Activated CD4-positive, alpha-beta T cell treated with anti-CD3 and anti-CD28 coated beads, Interleukin-2, amount 50 U/mL, for 4 hours (primary cell): ENCODE results near the gene SHH.

ENCODE experiments used
- DNase-seq, 2 experiments: peaks; one replicate each; pipeline ENCODE4 v3.0.0-alpha.2; 2020

Gene SHH

GRCh38 chr7:155804897-155805825, 7.1 kb downstream of the SHH start:
- DNase-seq, result peak; percentile 12 to 26

GRCh38 chr7:155804431-155804831, 7.8 kb downstream of the SHH start:
- DNase-seq, result no peak

GRCh38 chr7:155803418-155804376, 8.6 kb downstream of the SHH start:
- DNase-seq, result no peak

GRCh38 chr7:155802906-155803417, 9.3 kb downstream of the SHH start:
- DNase-seq, result no peak

- no peak for DNase-seq
Measured at GRCh38 chr7:155802291-155802690, 10.0 kb downstream of the SHH start.

GRCh38 chr7:155800741-155801267, 11.5 kb downstream of the SHH start:
- no peak for DNase-seq

GRCh38 chr7:155800301-155800700, 12.0 kb downstream of the SHH start:
- DNase-seq, result no peak

- no peak for DNase-seq
Measured at GRCh38 chr7:155799514-155799913, 12.7 kb downstream of the SHH start.

- no peak for DNase-seq
Measured at GRCh38 chr7:155798673-155799439, 13.4 kb downstream of the SHH start.

GRCh38 chr7:155797262-155798250, 14.7 kb downstream of the SHH start:
- DNase-seq, result no peak

GRCh38 chr7:155796381-155797261, 15.6 kb downstream of the SHH start:
- peak; percentile 58 to 61 for DNase-seq

- no peak for DNase-seq
Measured at GRCh38 chr7:155795951-155796350, 16.3 kb downstream of the SHH start.

GRCh38 chr7:155795401-155795800, 16.9 kb downstream of the SHH start:
- DNase-seq, result no peak

GRCh38 chr7:155794196-155794595, 18.1 kb downstream of the SHH start:
- DNase-seq, result no peak

GRCh38 chr7:155793720-155794119, 18.5 kb downstream of the SHH start:
- no peak for DNase-seq

- DNase-seq, result no peak
Measured at GRCh38 chr7:155792999-155793560, 19.2 kb downstream of the SHH start.

GRCh38 chr7:155792315-155792960, 19.8 kb downstream of the SHH start:
- no peak for DNase-seq

- DNase-seq, result no peak
Measured at GRCh38 chr7:155791836-155792235, 20.4 kb downstream of the SHH start.

- DNase-seq, result no peak
Measured at GRCh38 chr7:155791214-155791737, 21.0 kb downstream of the SHH start.
